Transverse colon (tissue), 4 donors: ENCODE data around the gene TP53AIP1. TPM values are rescaled to one million over a fixed set of nuclear protein-coding genes. Genes with fewer than 3 reads are reported as not detected.

Source experiments
- DNase-seq: peaks from one replicate; pipeline ENCODE4 v3.0.0-alpha.2; 2019
- H3K27ac ChIP-seq, 4 donors: fragments of 200-600 bp; sonication (generic); 2 replicates each; pipeline ENCODE4 v1.5.1; 2016 to 2018; ENCODE audit warnings: inconsistent platforms in 4 of 4
- H3K27me3 ChIP-seq: fragments of 200-600 bp; sonication (generic); 2 replicates; pipeline ENCODE4 v1.5.1; 2017; ENCODE audit warnings: inconsistent platforms
- H3K36me3 ChIP-seq, 4 donors: fragments of 200-600 bp; sonication (generic); 2 replicates each; pipeline ENCODE4 v1.5.1; 2017 to 2019; ENCODE audit warnings: inconsistent platforms in 4 of 4
- H3K4me1 ChIP-seq, 4 donors: fragments of 200-600 bp; sonication (generic); 2 replicates each; pipeline ENCODE4 v1.5.1; 2017 to 2020; ENCODE audit warnings: inconsistent platforms in 4 of 4
- H3K4me3 ChIP-seq, 4 donors: fragments of 200-600 bp; sonication (generic); 1 replicate in 1 of 4; 2 replicates in 3 of 4; pipeline versions ENCODE4 v1.5.1 to v1.6.1; 2017 to 2019; ENCODE audit warnings: inconsistent platforms in 4 of 4
- H3K9me3 ChIP-seq, 2 donors: fragments of 200-600 bp; sonication (generic); 2 replicates each; pipeline ENCODE4 v1.5.1; 2017 to 2019; ENCODE audit warnings: inconsistent platforms in 2 of 2
- CTCF ChIP-seq, 5 experiments: fragments of 200-600 bp in 3 of 5; fragments of 450-650 bp in 2 of 5; sonication (generic) in 3 of 5; IDR thresholded peaks; 1 replicate in 2 of 5; 2 replicates in 3 of 5; pipeline ENCODE4 v1.5.1; 2016 to 2017; ENCODE audit warnings: antibody characterized with exemption in 5 of 5, inconsistent platforms in 3 of 5, mild to moderate bottlenecking in 2 of 5, moderate library complexity in 1 of 5
- EP300 ChIP-seq: sonication (generic); formaldehyde crosslinking; IDR thresholded peaks from one replicate; pipeline ENCODE4 v1.6.1; 2017; ENCODE audit warnings: antibody characterized with exemption, low read depth
- POLR2A ChIP-seq: fragments of 450-650 bp; IDR thresholded peaks from one replicate; pipeline ENCODE4 v1.6.1; 2016; ENCODE audit warnings: antibody characterized with exemption, mild to moderate bottlenecking, moderate library complexity
- POLR2AphosphoS5 ChIP-seq, 3 donors: sonication (generic); formaldehyde crosslinking; IDR thresholded peaks; one replicate each; pipeline ENCODE4 v1.6.1; 2016; ENCODE audit warnings: antibody characterized with exemption in 3 of 3
- WGBS, 2 donors: methylation state at CpG; one replicate each; pipeline ENCODE4 v1.1.5; 2018; ENCODE audit warnings: low coverage in 1 of 2; 5-methylcytosine and 5-hydroxymethylcytosine counted together
- in situ Hi-C, 4 donors: fragments of 200-750 bp; cut with MboI; loops; one replicate each; pipeline versions ENCODE4 v1.15.0 to v1.15.1; 2017; ENCODE audit warnings: low sequenced_read_pairs in 3 of 4, low pct_ligation_motif_present in 1 of 4, low pct_unique_long_range_greater_than_20kb in 1 of 4
- intact Hi-C: fragments of 100-400 bp; cut with DNase I; formaldehyde crosslinking; loops from one replicate; pipeline ENCODE4 v1.15.1; 2023; ENCODE audit warnings: low total_unique reads
- total RNA-seq, 4 donors: library from RNA; depleted of rRNA; stranded (reverse); fragments of >200 nt; gene quantifications; one replicate each; pipeline ENCODE4 v1.1.0, GENCODE V29; 2016

TP53AIP1 gene
- total RNA-seq, 4 donors from 2014 or later = 0.20 to 0.48 (median 0.41) TPM; not detected in 1

- H3K36me3 ChIP-seq = no peaks in the 10 kb centered on the region
- peaks cover 6 to 32% (median 11%) of the 10 kb centered on the region in 4 donors for H3K4me1 ChIP-seq
- H3K9me3 ChIP-seq = no peaks in the 10 kb centered on the region
- intact Hi-C loops = no loop called here
- H3K27ac ChIP-seq = no peak overlapping the region
- no peak overlapping the region for H3K4me3 ChIP-seq
- peaks cover 28% of the 10 kb centered on the region for H3K27me3 ChIP-seq
- no peak for DNase-seq
- in situ Hi-C loops = loop anchor here in 2 of 4 donors (25.0 kb wide), 1 partner anchor 443 kb away; no protein-coding TSS in a partner anchor
- TF ChIP-seq POLR2A (no peak), CTCF (IDR thresholded peaks at IDR 0.05) (no peak), POLR2AphosphoS5 (IDR thresholded peaks at IDR 0.05) (no peak), EP300 (no peak)
- WGBS, 2 donors = 51 to 57% methylated on average over 3 of the region's 3 CpGs
These were observed 48.4 kb downstream of the TP53AIP1 start for GRCh38 chr11:128894286-128894681.

- WGBS, 2 donors = 68 to 75% methylated on average over 3 to 9 of the region's 9 CpGs
- no peak for DNase-seq
- intact Hi-C loops (no loop called here), in situ Hi-C loops (loop anchor here in 2 of 4 donors (25.0 kb wide), 1 partner anchor 444 kb away; no protein-coding TSS in a partner anchor)
- H3K4me1 ChIP-seq = peaks cover 6 to 32% (median 11%) of the 10 kb centered on the region in 4 donors
- no peaks in the 10 kb centered on the region for H3K36me3 ChIP-seq
- no peaks in the 10 kb centered on the region for H3K9me3 ChIP-seq
- no peak overlapping the region for H3K27ac ChIP-seq
- H3K4me3 ChIP-seq = no peak overlapping the region
- TF ChIP-seq EP300 = no peak
- TF ChIP-seq POLR2AphosphoS5 (IDR thresholded peaks at IDR 0.05) = no peak
- TF ChIP-seq POLR2A = no peak
- TF ChIP-seq CTCF (IDR thresholded peaks at IDR 0.05) = no peak
- H3K27me3 ChIP-seq = peaks cover 32% of the 10 kb centered on the region
These were observed 48.9 kb downstream of the TP53AIP1 start for GRCh38 chr11:128893578-128894285.

- in situ Hi-C loops (loop anchor here in 2 of 4 donors (25.0 kb wide), 1 partner anchor 444 kb away; no protein-coding TSS in a partner anchor), intact Hi-C loops (no loop called here)
- H3K27me3 ChIP-seq = peaks cover 37% of the 10 kb centered on the region
- H3K36me3 ChIP-seq = no peaks in the 10 kb centered on the region
- H3K4me1 ChIP-seq = peaks cover 6 to 32% (median 11%) of the 10 kb centered on the region in 4 donors
- DNase-seq = no peak
- H3K4me3 ChIP-seq = no peak overlapping the region
- H3K27ac ChIP-seq = no peak overlapping the region
- H3K9me3 ChIP-seq = no peaks in the 10 kb centered on the region
- no peak for TF ChIP-seq EP300
- TF ChIP-seq POLR2AphosphoS5 (IDR thresholded peaks at IDR 0.05) = no peak
- no peak for TF ChIP-seq CTCF (IDR thresholded peaks at IDR 0.05)
- no peak for TF ChIP-seq POLR2A
- WGBS, 2 donors = 84 to 85% methylated on average over 3 to 4 of the region's 4 CpGs
These were observed 49.7 kb downstream of the TP53AIP1 start for GRCh38 chr11:128892866-128893565.

- in situ Hi-C loops (loop anchor here in 2 of 4 donors (25.0 kb wide), 1 partner anchor 445 kb away; no protein-coding TSS in a partner anchor), intact Hi-C loops (no loop called here)
- TF ChIP-seq POLR2A (no peak), EP300 (no peak), POLR2AphosphoS5 (IDR thresholded peaks at IDR 0.05) (no peak), CTCF (IDR thresholded peaks at IDR 0.05) (no peak)
- H3K27ac ChIP-seq = no peak overlapping the region
- H3K36me3 ChIP-seq = no peaks in the 10 kb centered on the region
- peak overlapping the region in 1 of 4 donors; percentile 54 for H3K4me3 ChIP-seq
- DNase-seq = no peak
- peaks cover 38% of the 10 kb centered on the region for H3K27me3 ChIP-seq
- WGBS, 2 donors = 52% methylated on average over 6 of the region's 6 CpGs; no CpG with 5 or more reads in 1 of the 2 donors
- H3K9me3 ChIP-seq = no peaks in the 10 kb centered on the region
- peaks cover 6 to 32% (median 11%) of the 10 kb centered on the region in 4 donors for H3K4me1 ChIP-seq
These were observed 50.7 kb downstream of the TP53AIP1 start for GRCh38 chr11:128891913-128892398.
